ENCODE results near the gene CD1D. TPM values are rescaled to one million over a fixed set of nuclear protein-coding genes. Genes with fewer than 3 reads are reported as not detected.

Gene CD1D
- total and polyA plus RNA-seq, 4 donors = 1.1 to 8.4 (median 4.0) TPM

DNA sequence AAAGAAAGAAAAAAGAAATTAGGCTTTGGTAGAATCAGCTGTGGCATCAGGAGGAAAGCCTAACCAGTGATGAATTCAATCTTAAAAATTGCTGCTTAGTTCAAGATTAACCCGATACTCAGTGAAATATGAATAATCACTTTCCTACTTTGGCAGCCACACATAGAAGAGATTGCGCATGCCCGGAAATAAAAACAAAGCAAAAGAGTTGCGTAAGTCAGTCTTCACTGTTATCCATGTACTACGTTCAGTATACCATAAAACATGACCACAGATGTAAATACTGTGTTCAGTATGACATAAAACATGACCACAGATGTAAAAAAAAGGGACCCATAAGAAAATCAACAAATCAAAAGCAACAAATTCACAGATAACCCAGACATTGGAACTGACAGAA is 19.2 kb downstream of the CD1D start:
- 42% methylated on average over 5 of the region's 5 CpGs for WGBS
- no peak overlapping the region for H3K9ac ChIP-seq (ENCODE audit: low read depth in 1 of 2, low read length in 2 of 2)
- no peaks in the 10 kb centered on the region for H3K9me3 ChIP-seq (ENCODE audit: control insufficient read depth in 4 of 4, low read length in 3 of 4)
- H3K4me1 ChIP-seq (ENCODE audit: control insufficient read depth in 4 of 4, insufficient read depth in 4 of 4, low read length in 3 of 4) = no peaks in the 10 kb centered on the region
- no peak for TF ChIP-seq EGR1 (IDR thresholded peaks at IDR 0.05; ENCODE audit: low read depth in 2 of 2)
- TF ChIP-seq ATF3 (IDR thresholded peaks at IDR 0.05) = no peak
- no peak for TF ChIP-seq NR2F2 (IDR thresholded peaks at IDR 0.05)
- TF ChIP-seq, protein P1, sequence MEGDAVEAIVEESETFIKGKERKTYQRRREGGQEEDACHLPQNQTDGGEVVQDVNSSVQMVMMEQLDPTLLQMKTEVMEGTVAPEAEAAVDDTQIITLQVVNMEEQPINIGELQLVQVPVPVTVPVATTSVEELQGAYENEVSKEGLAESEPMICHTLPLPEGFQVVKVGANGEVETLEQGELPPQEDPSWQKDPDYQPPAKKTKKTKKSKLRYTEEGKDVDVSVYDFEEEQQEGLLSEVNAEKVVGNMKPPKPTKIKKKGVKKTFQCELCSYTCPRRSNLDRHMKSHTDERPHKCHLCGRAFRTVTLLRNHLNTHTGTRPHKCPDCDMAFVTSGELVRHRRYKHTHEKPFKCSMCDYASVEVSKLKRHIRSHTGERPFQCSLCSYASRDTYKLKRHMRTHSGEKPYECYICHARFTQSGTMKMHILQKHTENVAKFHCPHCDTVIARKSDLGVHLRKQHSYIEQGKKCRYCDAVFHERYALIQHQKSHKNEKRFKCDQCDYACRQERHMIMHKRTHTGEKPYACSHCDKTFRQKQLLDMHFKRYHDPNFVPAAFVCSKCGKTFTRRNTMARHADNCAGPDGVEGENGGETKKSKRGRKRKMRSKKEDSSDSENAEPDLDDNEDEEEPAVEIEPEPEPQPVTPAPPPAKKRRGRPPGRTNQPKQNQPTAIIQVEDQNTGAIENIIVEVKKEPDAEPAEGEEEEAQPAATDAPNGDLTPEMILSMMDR (IDR thresholded peaks at IDR 0.05; ENCODE audit: low read depth, low read length, missing input control) = no peak
- TF ChIP-seq RXRA (IDR thresholded peaks at IDR 0.05) = no peak
- no peak for TF ChIP-seq JUND (IDR thresholded peaks at IDR 0.05)
- no peak for TF ChIP-seq ZBTB33 (IDR thresholded peaks at IDR 0.05)
- TF ChIP-seq FOXA1 (IDR thresholded peaks at IDR 0.05) = no peak
- no peak for TF ChIP-seq YY1 (IDR thresholded peaks at IDR 0.05)
- H3K4me3 ChIP-seq (ENCODE audit: low read depth in 1 of 3, low read length in 3 of 3) = no peak overlapping the region
- H3K27me3 ChIP-seq (ENCODE audit: control insufficient read depth in 4 of 4, insufficient read depth in 4 of 4, low read length in 3 of 4) = peaks cover 0 to 2% (median 0%) of the 10 kb centered on the region in 4 donors
- no peak overlapping the region for H3K27ac ChIP-seq (ENCODE audit: low read depth in 1 of 2, low read length in 2 of 2)
- H3K36me3 ChIP-seq (ENCODE audit: control insufficient read depth in 4 of 4, insufficient read depth in 3 of 4, low read depth in 1 of 4, low read length in 3 of 4) = no peaks in the 10 kb centered on the region
- DNase-seq (ENCODE audit: low spot score) = no peak

DNA sequence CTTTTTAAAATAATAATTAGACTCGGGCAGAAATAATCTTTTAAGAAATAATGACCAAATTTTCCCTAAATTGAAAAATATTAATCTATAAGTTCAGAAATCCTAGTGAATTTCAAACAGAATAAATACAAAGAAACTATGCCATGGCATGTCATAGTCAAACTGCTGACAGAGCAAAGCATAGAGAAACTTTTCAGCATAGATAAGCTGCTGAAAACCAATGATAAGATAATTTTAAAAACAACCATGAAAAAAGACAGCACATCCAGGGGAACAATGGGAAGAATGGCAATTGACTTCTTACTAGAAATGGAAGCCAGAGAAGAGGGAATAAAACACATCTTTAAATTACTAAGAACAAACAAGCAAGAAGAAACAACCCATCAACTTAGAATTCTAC is 19.8 kb downstream of the CD1D start:
- no peaks in the 10 kb centered on the region for H3K9me3 ChIP-seq (ENCODE audit: control insufficient read depth in 4 of 4, low read length in 3 of 4)
- 84% methylated on average over 1 of the region's 1 CpG for WGBS
- H3K9ac ChIP-seq (ENCODE audit: low read depth in 1 of 2, low read length in 2 of 2) = no peak overlapping the region
- TF ChIP-seq FOXA2 (IDR thresholded peaks at IDR 0.05) (no peak), ATF3 (IDR thresholded peaks at IDR 0.05) (no peak), RXRA (IDR thresholded peaks at IDR 0.05) (no peak), JUND (IDR thresholded peaks at IDR 0.05) (no peak), FOXA1 (IDR thresholded peaks at IDR 0.05) (no peak), HNF4A (conservative IDR thresholded peaks at IDR 0.05) (no peak), TAF1 (conservative IDR thresholded peaks at IDR 0.05) (no peak), MAX (IDR thresholded peaks at IDR 0.05) (no peak), NR2F2 (IDR thresholded peaks at IDR 0.05) (no peak), YY1 (IDR thresholded peaks at IDR 0.05) (no peak), GABPA (IDR thresholded peaks at IDR 0.05 in 1 of 2, conservative IDR thresholded peaks at IDR 0.05 in 1 of 2) (no peak), SP1 (IDR thresholded peaks at IDR 0.05) (no peak), EGR1 (IDR thresholded peaks at IDR 0.05; ENCODE audit: low read depth in 2 of 2) (no peak), RAD21 (IDR thresholded peaks at IDR 0.05) (no peak), ZBTB33 (IDR thresholded peaks at IDR 0.05) (no peak), HNF4G (IDR thresholded peaks at IDR 0.05) (no peak)
- TF ChIP-seq, protein P2, sequence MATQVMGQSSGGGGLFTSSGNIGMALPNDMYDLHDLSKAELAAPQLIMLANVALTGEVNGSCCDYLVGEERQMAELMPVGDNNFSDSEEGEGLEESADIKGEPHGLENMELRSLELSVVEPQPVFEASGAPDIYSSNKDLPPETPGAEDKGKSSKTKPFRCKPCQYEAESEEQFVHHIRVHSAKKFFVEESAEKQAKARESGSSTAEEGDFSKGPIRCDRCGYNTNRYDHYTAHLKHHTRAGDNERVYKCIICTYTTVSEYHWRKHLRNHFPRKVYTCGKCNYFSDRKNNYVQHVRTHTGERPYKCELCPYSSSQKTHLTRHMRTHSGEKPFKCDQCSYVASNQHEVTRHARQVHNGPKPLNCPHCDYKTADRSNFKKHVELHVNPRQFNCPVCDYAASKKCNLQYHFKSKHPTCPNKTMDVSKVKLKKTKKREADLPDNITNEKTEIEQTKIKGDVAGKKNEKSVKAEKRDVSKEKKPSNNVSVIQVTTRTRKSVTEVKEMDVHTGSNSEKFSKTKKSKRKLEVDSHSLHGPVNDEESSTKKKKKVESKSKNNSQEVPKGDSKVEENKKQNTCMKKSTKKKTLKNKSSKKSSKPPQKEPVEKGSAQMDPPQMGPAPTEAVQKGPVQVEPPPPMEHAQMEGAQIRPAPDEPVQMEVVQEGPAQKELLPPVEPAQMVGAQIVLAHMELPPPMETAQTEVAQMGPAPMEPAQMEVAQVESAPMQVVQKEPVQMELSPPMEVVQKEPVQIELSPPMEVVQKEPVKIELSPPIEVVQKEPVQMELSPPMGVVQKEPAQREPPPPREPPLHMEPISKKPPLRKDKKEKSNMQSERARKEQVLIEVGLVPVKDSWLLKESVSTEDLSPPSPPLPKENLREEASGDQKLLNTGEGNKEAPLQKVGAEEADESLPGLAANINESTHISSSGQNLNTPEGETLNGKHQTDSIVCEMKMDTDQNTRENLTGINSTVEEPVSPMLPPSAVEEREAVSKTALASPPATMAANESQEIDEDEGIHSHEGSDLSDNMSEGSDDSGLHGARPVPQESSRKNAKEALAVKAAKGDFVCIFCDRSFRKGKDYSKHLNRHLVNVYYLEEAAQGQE (IDR thresholded peaks at IDR 0.05) = no peak
- TF ChIP-seq, protein P1 (IDR thresholded peaks at IDR 0.05; ENCODE audit: low read depth, low read length, missing input control) = no peak
- no peak overlapping the region for H3K4me3 ChIP-seq (ENCODE audit: low read depth in 1 of 3, low read length in 3 of 3)
- H3K27ac ChIP-seq (ENCODE audit: low read depth in 1 of 2, low read length in 2 of 2) = no peak overlapping the region
- H3K27me3 ChIP-seq (ENCODE audit: control insufficient read depth in 4 of 4, insufficient read depth in 4 of 4, low read length in 3 of 4) = peaks cover 0 to 2% (median 0%) of the 10 kb centered on the region in 4 donors
- DNase-seq (ENCODE audit: low spot score) = no peak
- no peaks in the 10 kb centered on the region for H3K36me3 ChIP-seq (ENCODE audit: control insufficient read depth in 4 of 4, insufficient read depth in 3 of 4, low read depth in 1 of 4, low read length in 3 of 4)
- H3K4me1 ChIP-seq (ENCODE audit: control insufficient read depth in 4 of 4, insufficient read depth in 4 of 4, low read length in 3 of 4) = no peaks in the 10 kb centered on the region

Measured in liver (tissue), 9 donors.